Measurements from ENCODE around the gene RIPPLY2.
"Not testable (repeated sequence)": the region's sequence is repeated elsewhere in the genome, so short reads cannot be mapped to it uniquely, and the experiment has no call there.

RIPPLY2 gene

DNA sequence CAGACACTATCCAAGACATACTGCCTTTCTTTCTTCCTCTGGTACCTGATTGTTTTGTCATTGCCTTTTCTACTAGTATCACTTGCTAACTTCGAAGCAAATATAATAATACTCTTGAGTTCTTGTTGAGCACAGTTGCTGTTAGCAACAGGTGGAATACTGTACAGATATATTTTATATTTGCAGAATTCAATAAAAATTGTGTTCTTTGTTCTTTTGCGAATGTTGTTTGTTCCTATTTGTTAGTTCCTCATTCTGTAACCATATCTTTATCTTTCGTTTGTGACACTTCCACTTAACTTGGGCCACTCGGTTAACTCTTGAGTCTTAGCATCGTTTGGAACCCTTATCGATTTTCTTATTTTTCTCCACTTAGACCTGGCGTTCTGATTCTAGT is 7.2 kb downstream of the RIPPLY2 start:
- no peak for DNase-seq (ENCODE audit: low spot score)

DNA sequence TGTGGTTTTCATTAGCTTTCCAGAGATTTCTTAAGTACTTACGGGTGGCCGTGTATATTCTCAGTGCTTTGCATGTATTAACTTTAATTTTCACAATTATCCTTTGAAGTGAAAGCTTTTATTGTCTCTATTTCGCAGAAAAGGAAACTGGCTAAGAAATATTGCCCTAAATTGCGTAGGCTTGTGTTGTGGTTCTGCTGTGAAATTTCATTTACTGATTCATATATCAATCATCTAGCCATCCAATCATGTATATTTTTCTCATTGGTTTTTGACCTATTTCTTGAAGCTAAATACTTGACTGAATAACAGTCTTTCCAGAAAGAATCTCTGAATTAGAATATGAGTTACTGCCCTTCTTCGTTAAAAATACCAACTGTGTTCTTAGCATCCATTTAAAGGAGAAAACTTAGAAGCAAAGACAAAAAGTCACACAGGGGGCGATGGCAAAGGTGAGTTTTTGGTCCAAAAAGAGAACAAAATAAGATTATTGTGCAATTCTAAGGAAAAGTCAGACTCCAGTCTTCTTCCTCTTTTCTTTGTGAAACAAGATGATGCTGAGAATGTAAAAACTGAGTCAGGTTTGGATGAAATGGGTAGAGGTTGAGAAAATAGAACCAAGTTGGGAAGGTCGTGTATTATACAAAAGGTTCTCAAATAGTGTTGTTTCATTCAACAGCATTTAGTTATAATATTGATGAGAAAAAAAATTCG is 7.8 kb downstream of the RIPPLY2 start:
- DNase-seq (ENCODE audit: low spot score), result no peak

DNA sequence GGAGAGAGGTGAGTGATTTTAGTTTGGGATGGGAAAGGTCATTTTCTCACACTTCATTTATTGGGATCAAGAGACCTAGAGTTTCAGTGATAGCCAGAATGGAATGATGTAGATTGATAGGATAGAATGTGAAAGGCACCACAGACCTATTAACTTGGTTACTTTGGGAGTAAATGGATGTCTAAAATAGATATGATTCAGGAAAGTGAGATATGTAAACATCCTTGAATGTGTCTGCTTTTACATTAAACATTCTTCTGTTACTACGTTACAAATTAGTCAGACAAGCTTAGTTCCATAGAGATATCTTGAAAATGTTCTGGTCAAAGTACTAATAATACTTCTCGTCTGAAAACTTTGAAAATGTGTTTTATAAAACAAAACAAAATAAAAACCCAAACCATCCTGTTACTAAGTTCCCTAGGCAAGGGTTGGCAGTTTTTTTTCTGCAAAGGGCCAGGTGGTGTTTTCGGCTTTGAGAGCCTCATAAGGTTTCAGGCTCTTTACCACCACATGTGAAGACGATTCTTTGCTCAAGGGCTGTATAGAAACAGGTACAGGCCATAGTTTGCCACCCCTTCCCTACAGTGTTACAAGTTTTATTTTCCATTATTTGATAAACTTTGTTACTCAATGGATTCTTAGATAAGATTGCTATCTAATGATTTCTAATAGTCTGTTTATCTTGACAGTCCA is 9.8 kb downstream of the RIPPLY2 start:
- no peak for DNase-seq (ENCODE audit: low spot score)

DNA sequence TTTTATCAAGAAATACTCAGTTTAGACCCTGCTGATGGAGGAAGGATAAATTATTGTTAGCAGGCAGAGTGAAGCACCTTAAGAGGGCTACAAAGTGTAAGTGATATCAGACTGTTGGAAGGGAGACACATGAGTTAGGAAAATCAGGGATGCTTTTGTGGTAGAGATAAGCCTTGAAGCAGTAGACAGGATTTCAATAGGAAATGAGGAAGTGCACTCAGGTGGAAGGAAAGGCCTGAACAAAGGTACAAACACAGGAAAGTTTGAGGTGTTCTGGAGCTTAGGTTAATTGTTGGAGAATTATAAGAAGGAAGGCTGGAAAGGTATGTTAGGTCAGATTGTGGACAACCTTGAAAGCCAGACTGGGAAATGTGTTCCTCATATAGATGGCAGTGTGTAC is 13.9 kb downstream of the RIPPLY2 start:
- no peak for DNase-seq (ENCODE audit: low spot score)

DNA sequence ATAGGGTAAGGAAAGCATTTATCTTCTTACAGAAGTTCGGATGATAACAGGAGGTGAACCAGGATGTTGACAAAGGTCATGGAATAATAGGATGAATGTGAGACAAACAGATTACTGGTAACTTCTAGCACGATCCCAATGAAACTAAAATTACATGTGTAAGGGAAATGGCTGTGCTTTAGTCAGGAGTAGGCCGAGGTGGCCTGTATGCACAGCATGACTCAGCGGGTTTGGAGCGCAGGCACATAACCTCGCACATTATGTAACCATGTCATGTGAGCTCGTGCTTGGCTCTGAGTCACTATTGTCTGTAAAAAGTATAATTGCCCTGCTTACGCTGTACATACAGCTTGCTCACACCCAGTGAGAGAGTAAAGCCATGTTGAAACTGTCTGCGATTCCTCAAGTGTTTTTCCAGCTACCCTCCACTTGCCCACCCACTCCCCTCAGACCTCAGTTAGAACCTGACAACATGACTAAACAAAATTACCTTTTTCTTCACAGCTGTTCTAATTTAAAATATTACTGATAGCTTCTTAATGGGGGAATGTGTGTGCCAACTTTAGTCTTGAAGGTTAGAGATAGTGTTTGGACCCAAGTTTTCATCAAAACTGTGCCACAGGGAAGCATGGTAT is 14.5 kb downstream of the RIPPLY2 start:
- peak; percentile 40 for DNase-seq (ENCODE audit: low spot score)

DNA sequence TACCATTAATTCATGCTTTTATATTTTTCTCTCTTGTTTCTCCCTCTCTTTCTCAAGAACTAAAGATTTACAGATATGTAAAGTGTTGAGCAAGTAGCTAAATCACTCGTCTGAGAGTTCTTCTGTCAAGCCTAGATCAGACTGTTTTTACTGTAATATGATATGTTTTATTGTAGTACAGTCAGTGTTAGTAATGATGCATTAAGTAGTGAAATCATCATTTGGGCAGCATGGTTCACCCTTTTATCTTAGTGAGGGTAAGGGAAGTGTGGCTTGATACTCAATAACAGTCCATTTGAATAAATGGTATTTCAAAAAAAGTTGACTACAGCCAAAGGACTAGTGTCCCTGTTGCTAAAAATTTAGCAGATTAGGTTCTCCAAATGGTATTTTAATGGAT is 15.5 kb downstream of the RIPPLY2 start:
- peak; percentile 7 for DNase-seq (ENCODE audit: low spot score)

DNA sequence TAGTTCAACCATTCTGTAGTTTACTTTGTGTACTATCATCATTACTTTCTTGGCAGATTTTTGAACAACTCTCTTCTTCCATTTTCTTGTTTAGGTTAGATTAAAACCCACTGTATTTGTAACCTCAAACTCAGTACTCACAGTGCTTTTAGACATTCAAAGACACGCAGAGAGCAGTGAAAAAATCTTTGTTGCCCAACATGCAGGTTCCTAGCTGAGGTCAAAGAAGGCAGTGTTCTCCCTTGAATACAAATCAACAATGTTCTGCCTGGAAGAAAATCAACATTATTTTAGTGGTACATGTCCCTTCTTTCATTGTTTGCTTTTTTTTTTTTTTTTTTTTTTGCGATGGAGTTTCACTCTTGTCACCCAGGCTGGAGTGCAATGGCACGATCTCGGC is 17.5 kb downstream of the RIPPLY2 start:
- DNase-seq (ENCODE audit: low spot score), result no peak

DNA sequence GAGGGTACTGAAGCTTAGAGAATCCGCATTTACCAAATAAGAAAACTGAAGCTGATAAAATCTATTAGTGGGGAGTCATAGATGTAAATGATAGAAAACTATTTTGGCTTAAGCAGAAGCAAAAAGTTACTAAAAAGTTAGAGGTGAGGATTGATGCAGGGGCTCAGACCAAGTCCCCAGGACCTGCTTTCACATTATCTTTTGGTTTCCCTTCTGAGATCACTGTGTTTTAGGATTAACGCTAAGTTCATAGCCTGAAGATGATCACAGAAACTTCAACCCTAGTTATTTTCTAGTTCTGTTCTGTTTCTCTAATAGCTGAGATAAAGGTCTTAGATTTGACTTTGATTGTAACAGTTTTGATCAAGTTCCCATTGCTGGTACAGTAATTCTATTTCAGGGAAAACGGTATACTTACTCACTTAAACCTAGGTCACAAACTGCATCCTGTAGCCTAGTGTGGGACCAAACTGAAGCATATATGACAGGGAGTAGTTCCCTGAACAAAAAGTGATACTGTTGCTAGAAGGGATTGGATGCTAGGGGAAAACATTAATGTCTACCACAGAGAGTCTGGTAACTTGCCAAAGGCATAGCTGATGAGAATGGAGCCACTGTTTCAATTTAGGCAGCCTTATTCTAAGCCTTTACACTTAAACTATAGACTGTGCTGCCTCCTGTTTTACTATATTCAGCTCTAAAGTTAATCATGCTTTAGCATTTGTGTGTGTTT is 19.4 kb downstream of the RIPPLY2 start:
- no peak for DNase-seq (ENCODE audit: low spot score)

DNA sequence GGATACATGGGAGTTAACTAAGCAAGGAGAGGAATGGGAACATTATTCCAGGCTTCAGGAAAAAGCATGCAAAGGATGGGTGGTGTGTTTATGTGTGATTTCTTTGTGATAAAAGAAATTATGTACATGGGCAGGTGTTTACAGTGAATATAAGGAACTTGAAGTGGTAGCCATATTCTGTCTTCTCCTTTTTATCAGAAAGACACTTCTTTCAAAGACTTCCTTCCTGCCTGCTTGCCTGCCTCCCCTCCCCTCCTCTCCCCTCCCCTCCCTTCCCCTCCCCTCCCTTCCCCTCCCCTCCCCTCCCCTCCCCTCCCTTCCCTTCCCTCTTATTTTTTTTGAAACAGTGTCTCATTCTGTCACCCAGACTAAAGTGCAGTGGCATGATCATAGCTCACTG is 20.7 kb downstream of the RIPPLY2 start:
- DNase-seq (ENCODE audit: low spot score), result no peak

DNA sequence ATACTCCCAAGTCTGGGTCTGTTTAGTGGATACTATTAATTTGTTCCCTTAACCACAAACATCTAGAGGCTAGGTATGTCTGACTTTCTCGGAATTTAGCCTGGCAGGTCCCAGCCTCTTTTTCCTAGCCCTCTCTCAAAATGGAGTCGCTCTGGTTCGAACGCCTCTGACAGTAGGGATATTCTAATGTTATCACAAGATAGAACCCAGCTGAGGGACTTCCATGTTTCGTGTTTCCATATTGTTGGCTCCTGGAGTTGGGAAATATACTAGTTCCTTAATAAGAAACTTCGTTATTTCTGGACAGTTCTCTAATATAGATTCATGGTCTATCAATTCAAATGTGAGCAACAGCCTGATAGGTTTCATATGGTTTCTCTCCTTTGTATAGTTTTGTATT is 22.7 kb downstream of the RIPPLY2 start:
- DNase-seq (ENCODE audit: low spot score), result no peak

DNA sequence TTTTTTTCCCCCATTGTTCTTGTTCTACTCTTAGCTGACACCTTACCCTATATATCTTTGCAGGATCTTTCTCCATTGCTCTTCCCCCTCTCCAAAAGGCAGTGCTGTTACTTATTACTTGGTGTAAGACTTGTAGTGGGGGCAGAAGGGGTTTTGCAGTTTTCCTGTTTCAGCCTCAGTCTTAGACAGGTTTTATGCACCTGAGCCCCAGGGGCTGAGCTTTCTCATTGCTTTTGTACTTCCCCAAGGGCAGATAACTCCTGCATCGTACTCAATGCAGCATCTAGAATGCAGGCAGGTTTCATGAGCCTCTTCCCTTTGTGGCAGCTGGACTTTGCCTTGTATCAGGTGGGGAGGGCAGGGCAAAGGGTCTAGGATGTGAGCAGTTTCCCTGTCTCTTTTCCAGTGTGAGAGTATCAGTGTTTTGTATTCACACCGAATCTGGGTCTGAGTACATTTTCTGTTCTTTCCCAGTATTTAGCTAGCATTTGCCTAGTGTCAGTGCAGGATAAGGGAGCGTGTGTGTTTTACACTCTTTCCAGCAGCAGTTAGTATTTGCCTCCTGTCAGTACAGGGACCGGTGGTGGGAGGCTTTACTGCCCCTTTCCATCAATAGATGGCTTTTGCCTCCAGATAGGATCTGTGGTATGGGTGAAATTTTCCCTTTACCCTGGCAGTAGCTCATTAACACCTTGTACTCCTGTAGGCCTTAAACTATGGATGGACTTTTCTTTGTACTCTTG is 25.9 kb downstream of the RIPPLY2 start:
- DNase-seq (ENCODE audit: low spot score), result no peak

DNA sequence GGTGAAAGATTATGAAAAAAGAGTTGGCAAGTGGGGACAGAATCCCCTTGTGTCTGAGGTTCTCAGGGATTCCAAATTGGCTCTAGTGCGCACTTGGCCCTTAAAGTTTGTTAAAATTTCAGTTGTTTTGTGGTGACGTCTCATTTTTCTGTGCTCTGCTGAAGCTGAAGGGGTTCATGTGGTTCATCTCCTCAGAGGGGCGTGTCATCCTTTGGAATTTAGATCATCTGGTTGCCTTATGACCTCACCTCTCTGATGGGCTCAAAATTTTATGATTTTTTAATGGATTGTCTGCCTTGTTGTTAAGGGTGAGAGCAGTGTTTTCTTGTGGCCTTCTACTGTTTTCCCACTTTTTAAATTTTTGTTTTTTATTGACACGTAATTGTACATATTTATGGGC is 26.6 kb downstream of the RIPPLY2 start:
- peak; percentile 43 for DNase-seq (ENCODE audit: low spot score)

DNA sequence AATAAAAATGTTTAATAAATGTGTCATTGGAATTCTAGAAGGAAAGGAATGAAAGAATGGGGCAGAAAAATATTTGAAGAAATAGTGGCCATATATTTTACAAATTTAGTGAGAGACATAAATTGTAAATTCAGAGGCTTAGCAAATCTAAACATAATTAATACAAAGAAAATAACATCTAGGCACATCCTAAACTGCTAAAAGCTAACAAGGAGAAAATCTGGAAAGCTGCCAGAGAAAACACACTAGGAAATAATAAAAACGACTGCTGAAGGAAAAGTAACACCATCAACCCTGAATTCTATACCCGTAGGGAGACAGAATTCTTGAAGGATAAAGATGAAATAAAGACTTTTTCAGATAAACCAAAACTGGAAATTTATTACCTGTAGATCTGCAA is 30.1 kb downstream of the RIPPLY2 start:
- no peak for DNase-seq (ENCODE audit: low spot score)

DNA sequence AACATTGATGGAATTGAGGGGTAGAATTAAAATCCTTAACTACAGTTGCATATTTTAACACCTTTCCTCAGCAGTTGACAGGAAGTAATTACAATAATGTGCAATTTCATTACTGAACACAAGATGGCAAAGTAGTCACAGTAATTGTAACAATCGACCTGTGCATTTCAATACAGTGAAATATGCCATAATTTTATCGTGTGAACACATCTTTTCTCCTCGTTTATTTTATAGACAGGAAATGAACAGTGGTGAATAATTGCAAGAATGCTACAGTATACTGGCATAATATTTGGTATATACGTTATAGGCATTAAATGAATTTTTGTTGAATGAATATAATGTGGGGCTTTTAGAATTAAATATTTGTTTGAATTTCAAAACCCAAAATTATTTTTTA is 31.4 kb downstream of the RIPPLY2 start:
- DNase-seq (ENCODE audit: low spot score), result peak; percentile 47

DNA sequence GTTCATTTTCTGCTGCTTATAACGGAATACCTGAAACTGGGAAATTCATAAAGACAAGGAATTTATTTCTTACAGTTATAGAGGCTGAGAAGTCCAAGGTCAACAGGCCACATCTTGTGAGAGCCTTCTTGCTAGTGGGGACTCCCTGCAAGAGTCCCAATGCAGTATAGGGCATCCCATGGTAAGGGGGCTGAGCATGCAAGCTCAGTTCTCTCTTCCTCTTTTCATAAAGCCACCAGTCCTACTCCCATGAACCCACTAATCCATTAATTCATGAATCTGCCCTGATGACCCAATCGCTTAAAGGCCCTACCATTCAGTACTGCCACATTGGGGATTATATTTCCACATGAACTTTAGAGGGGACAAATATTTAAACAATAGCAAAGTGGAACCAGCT is 32.8 kb downstream of the RIPPLY2 start:
- DNase-seq (ENCODE audit: low spot score), result no peak

DNA sequence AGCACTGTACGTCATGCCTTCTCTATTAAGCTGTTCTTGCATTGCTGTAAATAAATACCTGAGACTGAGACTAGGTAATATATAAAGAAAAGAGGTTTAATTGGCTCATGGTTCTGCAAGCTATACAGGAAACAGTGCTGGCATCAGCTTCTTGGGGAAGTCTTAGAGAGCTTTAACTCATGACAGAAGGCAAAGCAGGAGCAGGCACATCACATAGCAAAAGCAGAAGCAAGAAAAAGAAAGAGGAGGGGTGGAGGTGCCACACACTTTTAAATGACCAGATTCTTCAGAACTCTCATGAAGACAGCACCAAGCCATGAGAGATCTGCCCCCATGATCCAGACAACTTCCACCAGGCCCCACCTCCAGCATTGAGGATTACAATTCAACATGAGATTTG is 36.5 kb downstream of the RIPPLY2 start:
- DNase-seq (ENCODE audit: low spot score), result no peak

DNA sequence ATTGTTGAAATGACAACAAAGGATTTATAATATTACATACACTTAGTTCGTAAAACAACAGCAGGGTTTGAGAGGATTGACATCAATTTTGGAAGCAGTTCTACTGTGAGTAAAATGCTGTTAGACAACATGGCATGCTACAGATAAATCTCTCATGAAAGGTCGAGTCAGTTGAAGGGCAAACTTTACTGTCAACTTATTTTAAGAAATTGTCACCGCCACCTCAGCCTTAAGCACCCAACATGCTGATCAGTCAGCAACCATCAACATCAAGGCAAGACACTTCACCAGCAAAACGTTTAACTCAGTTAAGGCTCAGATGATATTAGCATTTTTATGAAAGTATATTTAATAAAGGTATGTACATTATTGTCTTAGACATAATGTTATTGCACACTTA is 37.4 kb downstream of the RIPPLY2 start:
- no peak for DNase-seq (ENCODE audit: low spot score)

DNA sequence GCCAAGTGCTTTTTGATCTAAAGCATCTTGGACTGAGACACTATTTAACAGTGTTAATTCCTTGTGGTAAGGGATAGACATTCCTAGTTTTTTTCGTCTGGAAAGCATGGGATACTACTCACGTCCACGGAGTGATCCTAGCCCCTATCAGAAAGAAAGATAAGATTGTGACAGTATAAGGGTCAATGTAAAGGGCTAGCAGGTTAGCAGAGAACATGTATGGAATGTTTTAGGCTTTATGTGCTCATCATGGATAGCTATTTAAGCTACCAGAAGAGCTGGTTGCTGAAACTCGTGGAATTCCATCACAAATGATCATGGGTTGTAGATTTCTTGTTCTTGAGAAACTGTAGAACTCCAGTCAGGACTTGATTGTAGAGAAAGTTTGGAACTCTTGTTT is 38.4 kb downstream of the RIPPLY2 start:
- no peak for DNase-seq (ENCODE audit: low spot score)

DNA sequence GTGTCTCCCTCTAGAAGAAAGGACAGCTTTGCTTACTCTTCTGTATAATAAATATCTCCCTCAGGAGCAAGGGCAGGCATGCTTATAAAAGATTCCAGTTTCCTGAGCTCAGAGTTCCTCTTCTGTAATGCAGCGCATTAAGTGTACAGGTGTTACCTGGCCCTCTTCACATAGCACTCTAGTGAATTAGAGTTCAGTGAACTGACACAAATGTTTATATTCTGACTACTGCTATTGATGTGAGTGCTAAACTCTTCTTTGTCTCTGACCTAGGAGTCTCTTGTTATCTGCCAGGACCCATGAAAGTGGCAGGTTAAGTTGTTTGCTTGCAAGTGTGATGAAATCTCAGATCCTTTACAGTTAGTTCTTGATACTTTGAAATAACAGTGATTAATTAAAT is 39.9 kb downstream of the RIPPLY2 start:
- DNase-seq (ENCODE audit: low spot score), result no peak

DNA sequence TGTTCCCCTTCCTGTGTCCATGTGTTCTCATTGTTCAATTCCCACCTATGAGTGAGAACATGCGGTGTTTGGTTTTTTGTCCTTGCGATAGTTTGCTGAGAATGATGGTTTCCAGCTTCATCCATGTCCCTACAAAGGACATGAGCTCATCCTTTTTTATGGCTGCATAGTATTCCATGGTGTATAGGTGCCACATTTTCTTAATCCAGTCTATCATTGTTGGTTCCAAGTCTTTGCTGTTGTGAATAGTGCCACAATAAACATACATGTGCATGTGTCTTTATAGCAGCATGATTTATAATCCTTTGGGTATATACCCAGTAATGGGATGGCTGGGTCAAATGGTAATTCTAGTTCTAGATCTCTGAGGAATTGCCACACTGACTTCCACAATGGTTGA is 43.9 kb downstream of the RIPPLY2 start:
- not testable (repeated sequence) for DNase-seq (ENCODE audit: low spot score)

DNA sequence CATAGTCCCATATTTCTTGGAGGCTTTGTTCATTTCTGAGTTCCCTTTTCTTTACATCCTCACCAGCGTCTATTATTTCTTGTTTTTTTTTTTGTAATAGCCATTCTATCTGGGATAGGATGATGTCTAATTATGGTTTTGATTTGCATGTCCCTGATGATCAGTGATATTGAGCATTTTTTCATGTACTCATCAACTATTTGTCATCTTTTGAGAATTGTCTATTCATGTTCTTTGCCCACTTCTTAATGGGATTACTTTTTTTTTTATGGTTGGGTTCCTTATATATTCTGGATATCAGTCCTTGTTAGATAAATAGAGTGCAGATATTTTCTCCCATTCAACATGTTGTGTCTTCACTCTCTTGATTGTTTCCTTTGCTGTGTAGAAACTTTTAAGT is 48.5 kb downstream of the RIPPLY2 start:
- DNase-seq (ENCODE audit: low spot score), result no peak

DNA sequence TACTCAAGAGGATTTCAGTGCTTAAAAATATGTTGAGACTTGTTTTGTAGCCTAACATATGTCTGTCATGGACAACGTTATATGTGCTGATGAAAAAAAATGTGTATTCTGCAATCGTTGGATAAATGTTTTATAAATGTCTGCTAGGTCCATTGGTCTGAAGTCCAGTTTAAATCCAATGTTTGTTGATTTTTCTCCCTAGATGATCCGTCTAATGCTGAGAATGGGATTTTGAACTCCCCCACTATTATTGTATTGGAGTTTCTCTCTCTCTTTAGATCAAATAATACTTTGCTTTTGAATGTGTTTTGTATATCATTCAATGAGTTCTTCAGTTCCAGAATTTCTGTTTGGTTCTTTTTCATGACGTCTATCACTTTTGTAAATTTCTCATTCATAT is 51.2 kb downstream of the RIPPLY2 start:
- DNase-seq (ENCODE audit: low spot score), result no peak
